ENCODE results near the gene EPB41L1.
A peak's percentile ranks its signal among the peaks of the same experiment; 100 is the strongest.

Gene EPB41L1

DNA sequence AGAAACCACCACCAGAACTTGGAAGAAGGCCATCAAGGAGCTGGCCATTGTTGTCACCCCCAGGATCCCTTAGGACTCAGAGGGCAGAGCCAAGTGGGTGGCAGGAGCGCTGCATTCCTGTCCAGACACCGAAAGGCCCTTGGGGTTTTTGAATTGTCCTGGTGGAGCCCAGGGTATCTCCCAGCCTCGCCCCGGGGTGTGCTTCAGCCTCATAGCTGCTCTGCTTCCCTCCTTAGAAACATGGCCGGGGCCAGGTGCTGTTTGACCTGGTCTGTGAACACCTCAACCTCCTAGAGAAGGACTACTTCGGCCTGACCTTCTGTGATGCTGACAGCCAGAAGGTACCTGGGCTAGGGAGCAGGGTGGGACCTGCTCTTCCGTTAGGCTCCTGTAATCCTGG is 23.2 kb downstream of the EPB41L1 start:
- TF ChIP-seq ZSCAN23 (tag by site-specific recombination; IDR thresholded peaks at IDR 0.05) = no peak
- TF ChIP-seq REPIN1 (tag by site-specific recombination; IDR thresholded peaks at IDR 0.05; ENCODE audit: low read depth) = no peak
- TF ChIP-seq HOXD13 (CRISPR knock-in tag; IDR thresholded peaks at IDR 0.05; ENCODE audit: borderline replicate concordance) = no peak
- TF ChIP-seq ZNF501 (tag by site-specific recombination; IDR thresholded peaks at IDR 0.05) = no peak
- no peak for TF ChIP-seq ZXDB (tag by site-specific recombination; IDR thresholded peaks at IDR 0.05)
- H3K27ac ChIP-seq (ENCODE audit: extremely low read depth, low read depth, low read length) = no peak overlapping the region
- POLR2A ChIA-PET = no interaction called here
- CTCF ChIA-PET = interaction anchor here (0.6 to 1.0 kb wide), 2 partner anchors 20 to 380 kb away, joined by 3 to 6 read pairs; no protein-coding TSS in a partner anchor
- H3K4me1 ChIP-seq (ENCODE audit: control insufficient read depth, insufficient read depth, low read length) = no peaks in the 10 kb centered on the region
- no peaks in the 10 kb centered on the region for H3K9me3 ChIP-seq (ENCODE audit: control insufficient read depth, insufficient read depth, low read depth, low read length)
- H3K4me3 ChIP-seq (ENCODE audit: low read depth, low read length) = no peak overlapping the region
- peaks cover 0 to 43% of the 10 kb centered on the region in 2 experiments; a peak in 1 of 3 replicates for H3K36me3 ChIP-seq (ENCODE audit: control insufficient read depth in 2 of 2, insufficient read depth in 1 of 2, low read length in 2 of 2)

DNA sequence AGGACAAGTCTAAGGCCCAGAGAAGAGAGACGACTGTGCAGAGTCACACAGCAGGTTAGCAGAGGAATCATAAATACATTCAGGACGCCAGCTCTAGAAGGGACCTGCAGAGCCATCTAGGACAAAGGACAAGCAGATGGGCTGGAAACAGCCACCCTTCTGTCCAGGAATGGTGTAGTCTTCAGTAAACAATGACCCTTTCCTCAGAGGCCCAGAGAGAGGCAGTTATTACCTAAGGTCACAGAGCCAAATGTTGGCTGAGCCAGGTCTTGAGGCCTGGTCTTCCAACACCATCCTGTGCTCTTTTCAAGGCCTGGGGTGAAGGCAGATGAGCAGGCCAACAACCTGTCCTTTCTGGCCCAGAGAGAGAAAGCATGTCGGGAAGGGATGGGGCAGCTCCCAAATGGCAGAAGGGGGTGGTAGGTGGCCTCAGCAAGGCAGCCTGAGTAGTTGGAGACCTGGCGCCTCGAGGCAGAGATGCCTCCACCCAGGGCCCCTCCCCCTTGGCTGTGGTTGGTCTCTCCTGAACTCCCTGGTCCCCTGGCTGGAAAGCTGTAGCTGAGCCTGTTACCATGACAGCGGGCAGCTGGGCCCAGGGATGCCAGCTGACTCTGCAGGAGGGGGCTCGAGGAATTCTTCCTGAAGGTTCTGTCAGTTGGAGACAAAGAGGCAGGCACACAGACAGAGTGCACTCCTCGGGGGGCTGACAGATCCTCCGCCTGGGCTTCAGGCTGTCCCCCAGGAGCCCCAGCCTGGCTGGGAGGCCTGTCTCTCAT is 24.8 kb downstream of the EPB41L1 start:
- Histone ChIP-seq H3K4me3 (ENCODE audit: low read depth, low read length) (no peak overlapping the region), H3K27ac (ENCODE audit: extremely low read depth, low read depth, low read length) (no peak overlapping the region), H3K9me3 (ENCODE audit: control insufficient read depth, insufficient read depth, low read depth, low read length) (no peaks in the 10 kb centered on the region), H3K36me3 (ENCODE audit: control insufficient read depth in 2 of 2, insufficient read depth in 1 of 2, low read length in 2 of 2) (peaks cover 0 to 49% of the 10 kb centered on the region in 2 experiments; a peak in 1 of 3 replicates), H3K4me1 (ENCODE audit: control insufficient read depth, insufficient read depth, low read length) (no peaks in the 10 kb centered on the region)
- POLR2A ChIA-PET = no interaction called here
- CTCF ChIA-PET = interaction anchor here (0.7 to 1.5 kb wide), 3 partner anchors 21 to 224 kb away, joined by 3 to 7 read pairs (median 3); no protein-coding TSS in a partner anchor
- TF ChIP-seq, protein P1, sequence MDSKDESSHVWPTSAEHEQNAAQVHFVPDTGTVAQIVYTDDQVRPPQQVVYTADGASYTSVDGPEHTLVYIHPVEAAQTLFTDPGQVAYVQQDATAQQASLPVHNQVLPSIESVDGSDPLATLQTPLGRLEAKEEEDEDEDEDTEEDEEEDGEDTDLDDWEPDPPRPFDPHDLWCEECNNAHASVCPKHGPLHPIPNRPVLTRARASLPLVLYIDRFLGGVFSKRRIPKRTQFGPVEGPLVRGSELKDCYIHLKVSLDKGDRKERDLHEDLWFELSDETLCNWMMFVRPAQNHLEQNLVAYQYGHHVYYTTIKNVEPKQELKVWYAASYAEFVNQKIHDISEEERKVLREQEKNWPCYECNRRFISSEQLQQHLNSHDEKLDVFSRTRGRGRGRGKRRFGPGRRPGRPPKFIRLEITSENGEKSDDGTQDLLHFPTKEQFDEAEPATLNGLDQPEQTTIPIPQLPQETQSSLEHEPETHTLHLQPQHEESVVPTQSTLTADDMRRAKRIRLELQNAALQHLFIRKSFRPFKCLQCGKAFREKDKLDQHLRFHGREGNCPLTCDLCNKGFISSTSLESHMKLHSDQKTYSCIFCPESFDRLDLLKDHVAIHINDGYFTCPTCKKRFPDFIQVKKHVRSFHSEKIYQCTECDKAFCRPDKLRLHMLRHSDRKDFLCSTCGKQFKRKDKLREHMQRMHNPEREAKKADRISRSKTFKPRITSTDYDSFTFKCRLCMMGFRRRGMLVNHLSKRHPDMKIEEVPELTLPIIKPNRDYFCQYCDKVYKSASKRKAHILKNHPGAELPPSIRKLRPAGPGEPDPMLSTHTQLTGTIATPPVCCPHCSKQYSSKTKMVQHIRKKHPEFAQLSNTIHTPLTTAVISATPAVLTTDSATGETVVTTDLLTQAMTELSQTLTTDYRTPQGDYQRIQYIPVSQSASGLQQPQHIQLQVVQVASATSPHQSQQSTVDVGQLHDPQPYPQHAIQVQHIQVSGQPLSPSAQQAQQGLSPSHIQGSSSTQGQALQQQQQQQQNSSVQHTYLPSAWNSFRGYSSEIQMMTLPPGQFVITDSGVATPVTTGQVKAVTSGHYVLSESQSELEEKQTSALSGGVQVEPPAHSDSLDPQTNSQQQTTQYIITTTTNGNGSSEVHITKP (tag by site-specific recombination; IDR thresholded peaks at IDR 0.05) = 0 out of 2 replicates have a peak, but pooled peaks have one; percentile 28
- TF ChIP-seq YY2 (tag by site-specific recombination; IDR thresholded peaks at IDR 0.05) (no peak), ZNF561 (tag by site-specific recombination; IDR thresholded peaks at IDR 0.05; ENCODE audit: borderline replicate concordance) (no peak), ZNF501 (tag by site-specific recombination; IDR thresholded peaks at IDR 0.05) (no peak), HOXC10 (CRISPR knock-in tag; IDR thresholded peaks at IDR 0.05) (no peak), SP3 (tag by site-specific recombination; IDR thresholded peaks at IDR 0.05) (no peak), GLIS1 (tag by site-specific recombination; IDR thresholded peaks at IDR 0.05) (peak; percentile 50; the same call in 1 of the 2 replicates), ZSCAN23 (tag by site-specific recombination; IDR thresholded peaks at IDR 0.05) (no peak)
- TF ChIP-seq, protein P2, sequence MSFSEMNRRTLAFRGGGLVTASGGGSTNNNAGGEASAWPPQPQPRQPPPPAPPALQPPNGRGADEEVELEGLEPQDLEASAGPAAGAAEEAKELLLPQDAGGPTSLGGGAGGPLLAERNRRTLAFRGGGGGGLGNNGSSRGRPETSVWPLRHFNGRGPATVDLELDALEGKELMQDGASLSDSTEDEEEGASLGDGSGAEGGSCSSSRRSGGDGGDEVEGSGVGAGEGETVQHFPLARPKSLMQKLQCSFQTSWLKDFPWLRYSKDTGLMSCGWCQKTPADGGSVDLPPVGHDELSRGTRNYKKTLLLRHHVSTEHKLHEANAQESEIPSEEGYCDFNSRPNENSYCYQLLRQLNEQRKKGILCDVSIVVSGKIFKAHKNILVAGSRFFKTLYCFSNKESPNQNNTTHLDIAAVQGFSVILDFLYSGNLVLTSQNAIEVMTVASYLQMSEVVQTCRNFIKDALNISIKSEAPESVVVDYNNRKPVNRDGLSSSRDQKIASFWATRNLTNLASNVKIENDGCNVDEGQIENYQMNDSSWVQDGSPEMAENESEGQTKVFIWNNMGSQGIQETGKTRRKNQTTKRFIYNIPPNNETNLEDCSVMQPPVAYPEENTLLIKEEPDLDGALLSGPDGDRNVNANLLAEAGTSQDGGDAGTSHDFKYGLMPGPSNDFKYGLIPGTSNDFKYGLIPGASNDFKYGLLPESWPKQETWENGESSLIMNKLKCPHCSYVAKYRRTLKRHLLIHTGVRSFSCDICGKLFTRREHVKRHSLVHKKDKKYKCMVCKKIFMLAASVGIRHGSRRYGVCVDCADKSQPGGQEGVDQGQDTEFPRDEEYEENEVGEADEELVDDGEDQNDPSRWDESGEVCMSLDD (tag by site-specific recombination; IDR thresholded peaks at IDR 0.05) = no peak
- TF ChIP-seq, protein P3, sequence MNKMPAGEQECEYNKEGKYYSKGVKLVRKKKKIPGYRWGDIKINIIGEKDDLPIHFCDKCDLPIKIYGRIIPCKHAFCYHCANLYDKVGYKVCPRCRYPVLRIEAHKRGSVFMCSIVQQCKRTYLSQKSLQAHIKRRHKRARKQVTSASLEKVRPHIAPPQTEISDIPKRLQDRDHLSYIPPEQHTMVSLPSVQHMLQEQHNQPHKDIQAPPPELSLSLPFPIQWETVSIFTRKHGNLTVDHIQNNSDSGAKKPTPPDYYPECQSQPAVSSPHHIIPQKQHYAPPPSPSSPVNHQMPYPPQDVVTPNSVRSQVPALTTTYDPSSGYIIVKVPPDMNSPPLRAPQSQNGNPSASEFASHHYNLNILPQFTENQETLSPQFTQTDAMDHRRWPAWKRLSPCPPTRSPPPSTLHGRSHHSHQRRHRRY (tag by site-specific recombination; IDR thresholded peaks at IDR 0.05) = no peak
- TF ChIP-seq, protein P4, sequence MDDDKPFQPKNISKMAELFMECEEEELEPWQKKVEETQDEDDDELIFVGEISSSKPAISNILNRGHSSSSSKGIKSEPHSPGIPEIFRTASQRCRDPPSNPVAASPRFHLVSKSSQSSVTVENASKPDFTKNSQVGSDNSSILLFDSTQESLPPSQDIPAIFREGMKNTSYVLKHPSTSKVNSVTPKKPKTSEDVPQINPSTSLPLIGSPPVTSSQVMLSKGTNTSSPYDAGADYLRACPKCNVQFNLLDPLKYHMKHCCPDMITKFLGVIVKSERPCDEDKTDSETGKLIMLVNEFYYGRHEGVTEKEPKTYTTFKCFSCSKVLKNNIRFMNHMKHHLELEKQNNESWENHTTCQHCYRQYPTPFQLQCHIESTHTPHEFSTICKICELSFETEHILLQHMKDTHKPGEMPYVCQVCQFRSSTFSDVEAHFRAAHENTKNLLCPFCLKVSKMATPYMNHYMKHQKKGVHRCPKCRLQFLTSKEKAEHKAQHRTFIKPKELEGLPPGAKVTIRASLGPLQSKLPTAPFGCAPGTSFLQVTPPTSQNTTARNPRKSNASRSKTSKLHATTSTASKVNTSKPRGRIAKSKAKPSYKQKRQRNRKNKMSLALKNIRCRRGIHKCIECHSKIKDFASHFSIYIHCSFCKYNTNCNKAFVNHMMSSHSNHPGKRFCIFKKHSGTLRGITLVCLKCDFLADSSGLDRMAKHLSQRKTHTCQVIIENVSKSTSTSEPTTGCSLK (tag by site-specific recombination; IDR thresholded peaks at IDR 0.05) = no peak
